Kidney epithelial cell (primary cell): ENCODE measurements around the gene CUL4A. TPM values are rescaled to one million over a fixed set of nuclear protein-coding genes. Genes with fewer than 3 reads are reported as not detected.

Experiments
- DNase-seq: peaks from one replicate; pipeline ENCODE4 v3.0.0-alpha.2; 2010; ENCODE audit warnings: low read depth
- H3K27me3 ChIP-seq: 2 replicates; pipeline ENCODE4 v1.6.0; 2011; ENCODE audit warnings: low read length; ENCODE audit not compliant: control insufficient read depth, insufficient read depth
- H3K36me3 ChIP-seq: 2 replicates; pipeline ENCODE4 v1.5.1; 2011; ENCODE audit warnings: low read length; ENCODE audit not compliant: control insufficient read depth, insufficient read depth
- H3K4me3 ChIP-seq: 2 replicates; pipeline ENCODE4 v1.5.1; 2011; ENCODE audit warnings: low read depth, mild to moderate bottlenecking, control low read depth, low read length
- CTCF ChIP-seq: IDR thresholded peaks from 2 replicates; pipeline ENCODE4 v1.5.1; 2011; ENCODE audit warnings: mild to moderate bottlenecking, moderate library complexity, low read length, control low read depth, inconsistent platforms; ENCODE audit not compliant: insufficient read depth, poor library complexity, severe bottlenecking
- total RNA-seq: library from RNA; depleted of rRNA; stranded (reverse); fragments of >200 nt; gene quantifications from 2 replicates; pipeline ENCODE4 v1.2.3, GENCODE V29; 2015

The CUL4A gene
- total RNA-seq, 1 donor from 2014 or later: 90.4 TPM

DNA sequence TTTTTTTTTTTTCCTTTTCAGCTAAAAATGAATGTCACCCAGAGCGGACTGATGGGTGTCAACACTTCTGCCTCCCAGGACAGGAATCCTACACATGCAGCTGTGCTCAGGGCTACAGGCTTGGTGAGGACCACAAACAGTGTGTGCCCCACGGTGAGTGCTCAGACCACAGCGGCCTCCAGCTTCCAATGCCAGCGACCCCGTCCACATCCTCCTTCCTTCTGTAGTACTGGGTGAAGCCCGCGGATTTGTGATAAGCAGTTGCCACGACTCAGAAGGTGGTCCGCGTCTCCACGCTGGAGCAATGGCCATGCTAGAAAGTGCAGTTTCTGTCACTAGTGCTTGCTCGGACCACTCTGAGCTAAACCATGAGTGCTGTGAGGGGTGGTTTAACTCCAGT lies 44.9 kb upstream of the CUL4A start:
- no peak for TF ChIP-seq CTCF
- no peaks in the 10 kb centered on the region for H3K36me3 ChIP-seq
- no peak overlapping the region for H3K4me3 ChIP-seq
- DNase-seq: no peak
- peaks cover 21% of the 10 kb centered on the region for H3K27me3 ChIP-seq

- no peak for TF ChIP-seq CTCF
- Histone ChIP-seq H3K4me3 (no peak overlapping the region), H3K36me3 (no peaks in the 10 kb centered on the region), H3K27me3 (peaks cover 15% of the 10 kb centered on the region)
- DNase-seq: no peak
These were observed 43.1 kb upstream of the CUL4A start for GRCh38 chr13:113166266-113166665.

DNA sequence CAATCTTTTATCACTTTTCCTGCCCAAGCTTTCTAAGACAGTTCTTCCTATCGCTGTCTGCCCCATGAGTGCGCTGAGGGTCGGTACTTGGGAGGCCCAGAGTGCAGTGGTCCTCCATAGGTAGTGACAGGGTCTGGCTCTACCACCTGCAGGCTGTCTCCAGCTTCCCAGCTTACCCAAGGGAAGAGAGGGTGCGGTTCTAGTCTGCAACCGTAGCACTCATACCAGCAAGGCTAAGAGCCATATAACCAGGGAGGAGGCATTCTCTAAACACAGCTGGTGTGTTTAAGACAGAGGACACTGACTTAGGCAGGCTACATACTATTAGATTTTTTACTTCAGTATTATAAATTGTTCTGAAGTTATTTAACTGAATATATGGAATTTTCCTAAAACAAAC lies 42.7 kb upstream of the CUL4A start:
- Histone ChIP-seq H3K27me3 (peaks cover 11% of the 10 kb centered on the region), H3K36me3 (no peaks in the 10 kb centered on the region), H3K4me3 (no peak overlapping the region)
- TF ChIP-seq CTCF: no peak
- no peak for DNase-seq

DNA sequence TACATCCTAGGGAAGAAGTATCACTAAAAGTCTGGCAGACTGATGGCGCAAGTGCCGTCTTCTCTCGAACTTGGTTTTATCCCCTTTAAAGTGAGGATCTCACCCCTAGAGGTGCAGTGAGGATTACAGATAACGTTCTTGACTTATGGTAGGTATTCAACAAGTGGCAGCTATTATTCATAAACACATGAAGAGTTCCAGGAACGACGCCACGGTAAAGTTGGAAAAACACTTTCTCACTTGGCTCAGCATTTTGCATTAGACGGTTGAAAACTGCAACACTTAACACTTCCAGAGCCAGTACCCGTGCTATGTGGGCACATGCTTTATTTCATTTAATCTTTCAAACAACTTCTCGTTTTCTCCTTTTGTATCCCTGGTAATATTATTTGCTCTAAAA lies 42.3 kb upstream of the CUL4A start:
- Histone ChIP-seq H3K4me3 (no peak overlapping the region), H3K36me3 (no peaks in the 10 kb centered on the region), H3K27me3 (peaks cover 11% of the 10 kb centered on the region)
- no peak for TF ChIP-seq CTCF
- DNase-seq: no peak

DNA sequence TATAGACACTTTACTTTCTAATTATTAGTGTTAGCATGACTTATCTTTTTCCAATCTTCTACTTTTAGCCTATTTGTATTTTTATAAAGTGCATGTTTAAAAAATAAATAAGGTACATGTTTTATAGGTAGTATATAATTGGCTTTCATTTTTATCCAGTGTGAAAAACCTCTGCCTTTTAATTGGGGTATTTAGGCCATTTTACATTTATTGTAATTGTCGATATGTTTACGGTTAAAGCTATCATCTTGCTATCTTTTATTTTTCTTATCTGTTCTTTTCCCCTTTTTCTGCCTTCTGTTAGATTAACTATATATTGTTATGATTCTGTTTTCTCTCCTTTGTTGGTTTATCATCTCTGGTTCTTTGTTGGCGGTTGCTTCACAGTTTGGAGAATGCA lies 41.8 kb upstream of the CUL4A start:
- no peak for TF ChIP-seq CTCF
- H3K4me3 ChIP-seq: no peak overlapping the region
- no peaks in the 10 kb centered on the region for H3K36me3 ChIP-seq
- DNase-seq: no peak
- peaks cover 10% of the 10 kb centered on the region for H3K27me3 ChIP-seq

DNA sequence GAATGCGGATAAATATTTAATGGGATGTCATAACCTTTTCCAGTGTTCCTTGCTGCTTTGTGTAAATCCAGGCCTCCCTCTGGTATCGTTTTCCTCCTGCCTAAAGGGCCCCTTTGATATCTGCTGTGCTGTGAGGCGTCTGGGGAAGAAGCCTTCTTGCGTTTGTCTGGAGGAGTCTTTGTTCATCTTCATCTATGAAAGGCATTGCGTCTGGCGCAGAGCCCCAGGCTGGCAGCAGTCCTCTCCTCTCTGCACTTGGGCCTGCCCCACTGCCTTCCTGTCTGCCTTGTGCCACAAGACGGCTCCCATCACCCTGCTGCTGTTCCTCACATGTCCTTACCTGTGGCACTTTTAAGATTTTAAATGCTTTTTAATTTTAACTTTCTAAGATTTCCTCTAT lies 41.2 kb upstream of the CUL4A start:
- H3K27me3 ChIP-seq: peaks cover 3% of the 10 kb centered on the region
- no peak for TF ChIP-seq CTCF
- no peak for DNase-seq
- no peaks in the 10 kb centered on the region for H3K36me3 ChIP-seq
- no peak overlapping the region for H3K4me3 ChIP-seq
